ENCODE measurements around the gene FAM228B.

GRCh38 chr2:24183366-24184069 lies 60.2 kb downstream of the FAM228B start:
- no peak for TF ChIP-seq POLR2AphosphoS5 (IDR thresholded peaks at IDR 0.05; ENCODE audit: low read depth)
- TF ChIP-seq, protein P1, sequence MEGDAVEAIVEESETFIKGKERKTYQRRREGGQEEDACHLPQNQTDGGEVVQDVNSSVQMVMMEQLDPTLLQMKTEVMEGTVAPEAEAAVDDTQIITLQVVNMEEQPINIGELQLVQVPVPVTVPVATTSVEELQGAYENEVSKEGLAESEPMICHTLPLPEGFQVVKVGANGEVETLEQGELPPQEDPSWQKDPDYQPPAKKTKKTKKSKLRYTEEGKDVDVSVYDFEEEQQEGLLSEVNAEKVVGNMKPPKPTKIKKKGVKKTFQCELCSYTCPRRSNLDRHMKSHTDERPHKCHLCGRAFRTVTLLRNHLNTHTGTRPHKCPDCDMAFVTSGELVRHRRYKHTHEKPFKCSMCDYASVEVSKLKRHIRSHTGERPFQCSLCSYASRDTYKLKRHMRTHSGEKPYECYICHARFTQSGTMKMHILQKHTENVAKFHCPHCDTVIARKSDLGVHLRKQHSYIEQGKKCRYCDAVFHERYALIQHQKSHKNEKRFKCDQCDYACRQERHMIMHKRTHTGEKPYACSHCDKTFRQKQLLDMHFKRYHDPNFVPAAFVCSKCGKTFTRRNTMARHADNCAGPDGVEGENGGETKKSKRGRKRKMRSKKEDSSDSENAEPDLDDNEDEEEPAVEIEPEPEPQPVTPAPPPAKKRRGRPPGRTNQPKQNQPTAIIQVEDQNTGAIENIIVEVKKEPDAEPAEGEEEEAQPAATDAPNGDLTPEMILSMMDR (IDR thresholded peaks at IDR 0.05; ENCODE audit: insufficient read depth, low read length), result no peak

All from HL-60 (cell line).